Hippocampal formation (tissue), 2 donors: ENCODE data around the gene STK17B.
"Not testable (repeated sequence)": the region's sequence is repeated elsewhere in the genome, so short reads cannot be mapped to it uniquely, and the experiment has no call there.

ENCODE experiments used
- DNase-seq, 2 donors: peaks; one replicate each; lab custom pipeline; 2025; lab: John Stamatoyannopoulos, UW

The STK17B gene

DNA sequence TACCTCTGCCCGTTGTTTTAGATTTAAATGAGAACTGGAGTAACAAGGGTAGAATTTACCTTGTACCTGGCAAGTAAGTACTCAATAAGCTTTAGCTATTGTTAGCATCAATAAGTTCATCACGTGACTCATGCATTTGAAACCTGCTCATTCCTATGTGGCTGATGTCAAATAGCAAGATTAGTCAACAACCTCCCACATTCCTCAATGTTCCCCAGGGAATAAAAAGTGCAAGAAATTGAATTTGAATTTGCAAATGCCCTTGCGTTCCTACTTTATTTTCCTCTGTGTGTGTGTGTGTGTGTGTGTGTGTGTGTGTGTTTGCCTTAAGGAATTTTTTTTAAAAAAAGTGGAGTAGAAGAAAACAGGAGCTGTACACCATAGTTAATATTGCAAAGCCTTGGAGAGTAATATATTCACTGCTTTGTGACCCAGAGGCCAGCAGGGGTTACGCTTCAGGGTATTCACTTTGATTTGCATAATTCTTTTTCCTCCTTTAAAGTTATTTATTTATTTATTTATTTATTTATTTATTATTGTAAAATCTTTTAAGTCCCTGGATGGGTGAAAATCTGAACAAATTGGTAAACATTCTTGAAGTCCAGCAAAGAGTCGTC, 58.9 kb downstream of the STK17B start:
- no peak for DNase-seq

DNA sequence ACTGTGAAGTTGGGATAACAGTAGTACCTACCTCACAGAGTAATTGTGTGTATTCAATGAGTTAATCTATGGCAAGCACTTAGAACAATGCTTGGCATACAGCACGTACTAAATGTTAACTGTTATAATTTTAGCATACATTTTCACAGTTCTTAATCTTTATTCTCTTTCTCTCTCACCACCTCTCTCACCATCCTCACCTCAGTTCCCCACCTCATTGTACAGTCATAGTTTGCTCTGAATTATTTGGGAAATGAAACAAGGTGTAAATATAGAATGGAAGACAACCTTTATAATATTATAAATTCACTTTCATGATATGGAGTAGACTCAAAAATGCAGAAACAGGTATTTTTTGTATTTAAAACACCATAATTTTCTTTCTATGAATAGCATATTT, 62.8 kb downstream of the STK17B start:
- no peak for DNase-seq

DNA sequence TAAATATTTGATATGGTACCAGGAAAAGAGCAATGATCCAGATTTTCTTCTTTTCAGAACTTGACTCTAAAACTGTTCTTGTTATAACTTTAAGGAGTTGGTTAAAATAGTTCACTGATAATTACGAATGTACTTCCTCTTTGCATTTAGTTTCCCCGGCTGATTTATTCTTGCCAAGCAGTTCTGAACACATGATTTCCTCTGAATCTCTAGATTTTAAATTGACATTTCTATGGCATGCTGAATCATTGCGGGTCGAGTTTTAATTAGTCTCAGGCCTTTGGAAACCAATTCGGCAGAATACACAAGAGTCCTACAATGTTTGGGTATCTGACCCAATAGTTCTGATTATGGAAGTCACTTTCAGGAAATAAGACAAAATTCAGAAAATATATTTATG, 65.4 kb downstream of the STK17B start:
- DNase-seq = no peak

DNA sequence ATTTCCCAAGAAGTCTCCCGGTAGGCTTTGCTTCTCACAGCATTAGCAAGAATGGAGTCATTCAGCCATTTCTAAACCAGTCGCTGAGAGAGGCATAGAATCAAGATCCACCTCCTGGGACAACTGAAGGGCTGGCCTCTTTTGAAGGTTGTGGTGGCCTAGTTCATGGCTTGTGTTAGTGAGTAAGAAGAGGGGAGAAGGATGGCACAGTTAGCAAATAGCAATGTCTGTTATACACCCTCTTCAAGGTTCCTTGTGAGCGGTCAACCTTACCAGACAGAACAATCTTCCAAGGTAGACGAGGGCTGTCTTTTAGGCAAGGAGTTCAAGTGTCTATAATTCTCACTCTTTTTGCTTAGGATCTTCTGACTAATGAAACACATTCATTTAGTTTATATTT, 67.3 kb downstream of the STK17B start:
- no peak for DNase-seq

DNA sequence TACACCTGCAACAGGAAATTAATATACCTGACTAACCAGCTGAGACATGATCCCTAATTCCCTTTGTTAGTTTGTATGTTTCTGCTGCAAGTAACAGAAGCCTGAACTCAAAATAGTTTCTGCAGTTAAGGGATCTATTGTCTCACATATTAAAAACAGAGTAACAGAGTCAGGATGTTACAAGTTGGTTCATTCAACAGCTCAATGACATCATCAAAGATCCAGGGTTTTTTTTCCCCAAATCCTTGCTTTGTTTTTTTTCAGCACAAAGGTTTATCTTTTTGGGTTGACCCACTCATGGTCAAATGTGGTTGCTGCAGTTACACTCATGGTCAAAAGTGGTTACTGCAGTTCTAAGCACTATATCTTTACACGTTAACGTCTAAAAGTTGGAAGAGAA, 67.8 kb downstream of the STK17B start:
- no peak for DNase-seq

DNA sequence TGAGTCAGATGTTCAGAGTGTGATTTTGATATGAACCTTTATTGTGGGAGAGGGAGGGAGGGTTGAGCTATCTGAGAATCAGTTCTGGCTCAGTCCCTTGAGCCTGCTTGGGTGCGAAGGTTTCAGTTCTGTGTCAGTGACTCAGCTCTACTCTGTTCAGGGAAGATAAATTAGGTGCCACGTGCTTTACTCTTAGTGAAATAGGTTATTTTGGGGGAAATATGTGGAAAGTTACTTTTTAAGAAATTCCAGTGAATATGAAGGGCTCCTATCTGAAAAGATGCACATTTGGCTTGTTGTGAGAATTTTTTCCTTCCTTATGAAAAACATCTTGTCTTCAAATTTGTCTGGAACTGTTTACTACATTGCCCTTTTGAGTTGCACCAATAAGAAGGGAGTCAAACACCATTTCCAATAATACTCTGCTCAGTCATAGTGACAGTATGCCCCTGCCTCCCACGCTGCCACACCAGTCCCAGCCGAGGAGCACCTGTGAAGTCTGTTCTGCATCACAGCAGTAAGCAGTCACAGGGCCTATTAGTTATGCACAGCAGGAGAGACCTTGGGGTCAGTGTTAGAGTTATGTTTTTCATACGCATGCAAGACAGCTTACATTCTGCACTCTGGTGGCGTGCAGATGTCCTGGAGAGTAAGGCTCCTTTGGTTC, 69.9 kb downstream of the STK17B start:
- no peak for DNase-seq

DNA sequence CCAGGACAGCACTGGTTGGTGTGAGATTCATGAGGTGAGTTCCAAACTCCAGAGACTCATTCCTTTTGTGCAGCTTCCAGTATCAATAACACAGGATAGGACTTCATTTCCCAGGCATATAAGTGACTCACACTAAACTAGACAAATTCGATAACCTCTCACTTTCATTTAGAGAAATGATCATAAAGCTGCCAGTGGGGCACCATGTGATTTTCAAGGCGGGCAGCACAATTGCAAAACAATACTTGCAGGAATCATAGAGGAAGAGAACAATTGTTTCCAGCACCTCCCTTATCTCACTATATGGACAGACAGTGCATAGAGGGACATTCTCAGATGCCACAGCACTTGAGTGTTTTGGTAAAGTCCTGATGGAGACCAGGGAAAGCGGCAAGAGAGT, 71.5 kb downstream of the STK17B start:
- no peak for DNase-seq

DNA sequence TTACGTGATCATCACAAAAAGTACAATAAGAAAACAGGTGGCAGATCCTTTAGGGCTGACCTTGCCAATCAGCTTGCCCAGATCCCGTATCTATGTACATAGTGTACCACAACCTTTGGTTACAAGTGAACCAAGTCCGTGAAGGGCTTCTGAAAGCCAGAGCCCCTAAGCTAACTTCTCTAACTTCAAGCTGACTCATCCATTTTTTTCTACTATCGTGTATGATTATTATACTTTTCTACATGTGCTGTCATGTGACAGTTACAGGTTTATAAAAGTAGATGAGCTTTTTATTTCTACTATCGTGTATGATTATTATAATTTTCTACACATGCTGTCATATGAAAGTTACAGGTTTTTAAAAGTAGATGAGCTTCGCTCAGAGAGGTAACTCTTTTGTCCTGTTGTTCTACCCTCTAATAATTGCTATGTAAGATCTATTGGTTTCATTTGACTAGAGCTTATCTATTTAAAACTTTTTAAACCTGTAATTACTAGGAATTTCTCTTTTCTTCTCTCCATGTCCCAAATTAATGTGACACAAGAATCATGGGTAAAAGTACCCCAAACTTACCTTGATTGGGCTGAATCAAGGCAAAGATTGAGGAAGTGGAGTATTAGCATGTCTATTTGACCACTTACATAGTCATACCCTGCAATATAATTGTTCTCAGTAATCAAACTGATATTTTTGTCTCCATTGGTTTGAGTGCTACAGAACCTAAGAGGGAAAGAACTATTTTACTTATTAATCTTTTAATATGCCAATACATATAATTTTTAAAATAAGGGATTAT, 73.3 kb downstream of the STK17B start:
- DNase-seq = no peak

DNA sequence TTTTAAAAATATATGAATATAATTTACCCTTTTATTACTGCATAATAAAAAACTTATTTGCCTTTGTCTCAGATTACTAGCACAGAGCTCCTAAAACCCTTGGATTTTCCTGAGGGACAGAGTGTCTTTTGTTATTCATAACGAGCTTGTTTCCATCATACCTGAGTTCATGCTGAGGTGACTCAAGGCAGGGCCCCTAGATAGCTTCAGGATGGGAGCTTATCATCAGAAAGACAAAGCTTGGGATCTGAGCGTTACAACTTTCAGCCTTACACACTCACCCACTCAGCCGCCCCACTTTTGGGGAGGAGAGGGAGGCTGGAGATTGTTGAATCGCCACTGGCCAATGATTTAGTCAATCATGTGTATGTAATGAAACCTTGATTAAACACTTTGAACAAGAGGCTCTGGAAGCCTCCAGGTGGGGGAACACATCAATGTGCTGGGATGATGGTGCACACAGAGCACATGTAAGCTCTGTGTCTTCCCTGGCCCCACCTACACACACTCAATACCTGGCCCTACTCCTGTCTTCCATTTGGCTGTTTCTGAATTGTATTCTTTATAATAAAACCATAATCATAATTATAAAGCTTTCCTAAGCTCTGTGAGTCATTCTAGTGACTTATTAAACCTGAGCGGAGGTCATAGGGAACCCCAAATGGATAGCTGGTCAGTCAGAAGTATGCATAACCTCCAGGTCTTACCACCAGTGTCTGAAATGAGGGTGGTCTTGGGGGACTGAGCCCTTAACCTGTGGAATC, 74.2 kb downstream of the STK17B start:
- no peak for DNase-seq

DNA sequence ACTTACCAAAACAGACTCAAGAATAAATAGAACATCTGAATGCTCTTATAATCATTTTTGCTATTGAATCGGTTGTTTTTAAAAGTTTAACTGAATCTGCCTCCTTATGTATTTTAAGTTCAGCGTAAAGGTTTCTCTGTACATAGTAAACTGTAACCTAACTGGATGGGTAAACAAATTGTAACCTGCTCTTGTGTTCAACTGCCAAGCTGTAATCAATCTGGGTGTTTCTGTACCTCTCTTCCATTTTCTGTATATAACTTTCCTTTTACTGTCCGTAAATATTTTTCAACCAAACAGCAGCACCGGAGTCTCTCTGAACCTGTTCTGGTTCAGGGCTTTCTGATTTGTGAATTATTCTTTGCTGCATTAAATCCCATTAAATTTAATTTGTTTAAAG, 75.1 kb downstream of the STK17B start:
- DNase-seq = no peak

DNA sequence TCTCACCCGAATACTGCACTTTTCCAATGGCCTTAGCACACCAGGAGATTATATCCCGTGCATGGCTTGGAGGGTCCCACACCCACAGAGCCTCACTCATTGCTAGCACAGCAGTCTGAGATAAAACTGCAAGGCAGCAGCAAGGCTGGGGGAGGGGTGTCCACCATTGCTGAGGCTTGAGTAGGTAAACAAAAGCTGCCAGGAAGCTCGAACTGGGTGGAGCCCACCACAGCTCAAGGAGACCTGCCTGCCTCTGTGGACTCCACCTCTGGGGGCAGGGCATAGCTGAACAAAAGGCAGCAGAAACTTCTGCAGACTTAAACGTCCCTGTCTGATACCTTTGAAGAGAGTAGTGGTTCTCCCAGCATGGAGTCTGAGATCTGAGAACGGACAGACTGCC, 81.9 kb downstream of the STK17B start:
- not testable (repeated sequence) for DNase-seq

DNA sequence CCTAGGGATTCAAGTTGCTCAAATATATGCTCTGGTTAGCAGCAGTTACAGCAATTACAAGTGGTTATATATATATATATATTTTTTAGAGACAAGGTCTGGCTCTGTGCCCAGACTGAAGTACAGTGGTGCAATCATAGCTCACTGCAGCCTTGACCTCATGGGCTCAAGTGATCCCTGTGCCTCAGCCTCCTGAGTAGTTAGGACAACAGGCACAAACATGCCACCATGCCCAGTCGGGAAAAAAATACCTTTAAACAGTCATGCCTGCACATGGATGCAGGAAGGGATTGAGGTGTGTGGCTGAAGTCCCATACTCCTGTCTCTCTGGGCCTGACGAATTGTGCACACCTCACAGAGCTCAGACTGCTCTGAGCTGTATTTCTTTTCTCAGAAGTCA, 83.2 kb downstream of the STK17B start:
- DNase-seq = no peak

DNA sequence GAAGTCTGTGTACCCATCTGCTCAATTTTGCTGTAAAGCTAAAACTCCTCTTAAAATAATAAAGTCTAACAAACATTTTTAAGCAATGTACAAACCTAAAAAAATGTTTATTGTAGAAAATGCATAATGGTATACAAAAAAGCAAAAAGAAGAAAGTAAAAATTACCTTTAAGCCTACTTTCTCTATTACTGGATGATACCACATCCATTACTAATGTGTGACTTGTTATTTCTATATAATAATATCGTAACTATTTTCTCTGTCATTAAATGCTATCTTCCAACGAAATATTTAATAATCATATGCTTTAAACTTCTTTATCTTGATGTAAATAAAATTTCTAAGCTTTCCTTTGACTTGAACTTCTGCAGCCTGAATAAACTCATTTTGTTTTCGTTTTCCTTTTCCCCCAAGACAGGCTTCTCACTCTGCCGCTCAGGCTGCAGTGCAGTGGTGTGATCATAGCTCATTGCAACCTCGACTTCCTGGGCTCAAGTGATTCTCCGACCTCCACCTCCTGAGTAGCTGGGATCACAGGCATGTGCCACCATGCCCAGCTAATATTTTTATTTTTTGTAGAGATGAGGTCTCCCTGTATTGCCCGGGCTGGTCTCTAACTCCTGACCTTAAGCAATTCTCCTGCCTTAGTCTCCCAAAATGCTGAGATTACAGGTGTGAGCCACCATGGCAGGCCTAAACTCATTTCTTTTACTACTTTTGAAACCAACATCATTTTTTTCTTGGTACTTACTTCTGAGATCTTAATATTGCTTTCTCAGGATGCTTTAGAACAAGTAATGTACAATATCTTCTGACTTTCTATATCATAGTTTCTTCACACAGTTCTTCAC, 84.6 kb downstream of the STK17B start:
- DNase-seq = no peak

DNA sequence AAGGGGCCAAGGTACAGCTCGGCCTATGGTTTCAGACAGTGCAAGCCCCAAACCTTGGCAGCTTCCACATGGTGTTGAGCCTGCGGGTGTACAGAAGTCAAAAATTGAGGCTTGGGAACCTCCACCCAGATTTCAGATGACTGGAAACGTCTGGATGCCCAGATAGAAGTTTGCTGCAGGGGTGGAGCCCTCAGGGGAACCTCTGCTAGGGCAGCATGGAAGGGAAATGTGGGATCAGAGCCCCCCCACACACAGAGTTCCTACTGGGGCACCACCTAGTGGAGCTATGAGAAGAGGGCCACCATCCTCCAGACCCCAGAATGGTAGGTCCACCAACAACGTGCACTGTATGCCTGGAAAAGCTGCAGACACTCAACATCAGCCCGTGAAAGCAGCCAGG, 87.8 kb downstream of the STK17B start:
- no peak for DNase-seq
